Kidney (tissue), 14 donors: Measurements from ENCODE around the gene GAS7. TPM values are rescaled to one million over a fixed set of nuclear protein-coding genes. Genes with fewer than 3 reads are reported as not detected.

ENCODE experiments used
- DNase-seq, 5 donors: peaks; one replicate each; pipeline ENCODE4 v3.0.0-alpha.2; 2013 to 2020
- FAIRE-seq: peaks from 2 replicates; lab custom pipeline; 2012; peaks lifted over from hg19 to GRCh38; lab: Jason Lieb, UNC
- H3K27ac ChIP-seq, 2 donors: one replicate each; pipeline ENCODE4 v1.7.0; 2013; ENCODE audit warnings: low read depth in 2 of 2, low read length in 2 of 2, inconsistent platforms in 1 of 2
- H3K27me3 ChIP-seq: one replicate; pipeline ENCODE4 v1.7.1; 2013; ENCODE audit warnings: low read length, inconsistent platforms; ENCODE audit not compliant: control insufficient read depth, insufficient read depth
- H3K36me3 ChIP-seq, 3 donors: one replicate each; pipeline versions ENCODE4 v1.7.0 to v1.7.1; 2013; ENCODE audit warnings: low read length in 3 of 3, control low read depth in 1 of 3, inconsistent platforms in 1 of 3; ENCODE audit not compliant: insufficient read depth in 3 of 3, control insufficient read depth in 2 of 3
- H3K4me1 ChIP-seq, 3 donors: one replicate each; pipeline versions ENCODE4 v1.7.0 to v1.7.1; 2013; ENCODE audit warnings: low read length in 3 of 3, inconsistent platforms in 1 of 3, low read depth in 1 of 3; ENCODE audit not compliant: control insufficient read depth in 2 of 3, insufficient read depth in 2 of 3
- H3K4me3 ChIP-seq, 3 donors: one replicate each; pipeline versions ENCODE4 v1.7.0 to v1.8.1; 2013; ENCODE audit warnings: low read length in 3 of 3, control low read depth in 1 of 3, inconsistent platforms in 1 of 3
- H3K9ac ChIP-seq, 3 donors: one replicate each; pipeline versions ENCODE4 v1.7.0 to v1.7.1; 2013; ENCODE audit warnings: low read length in 3 of 3, control low read depth in 1 of 3, inconsistent platforms in 1 of 3
- H3K9me3 ChIP-seq, 3 donors: one replicate each; pipeline versions ENCODE4 v1.7.0 to v1.7.1; 2013; ENCODE audit warnings: low read length in 3 of 3, control low read depth in 1 of 3, inconsistent platforms in 1 of 3; ENCODE audit not compliant: control insufficient read depth in 2 of 3, insufficient read depth in 1 of 3
- intact Hi-C: fragments of 100-400 bp; cut with DNase I; formaldehyde crosslinking; loops from one replicate; pipeline ENCODE4 v1.11.1; 2022
- polyA plus RNA-seq: library from polyadenylated mRNA; stranded (reverse); fragments of 350-450 nt; fragmentation: Illumina TruSeq; extraction: RNeasy Lipid Tissue Mini Kit (QIAGEN cat#74804); gene quantifications from one replicate; pipeline ENCODE4 v1.2.3, GENCODE V29; 2014; ENCODE audit warnings: low read depth, low replicate concordance; ENCODE audit not compliant: insufficient read depth
- total RNA-seq: library from RNA; stranded (reverse); fragmentation: NEBNext Ultra II Directional; extraction: Animal tissue kit (Norgen Biotek cat#: 25700); gene quantifications from one replicate; pipeline ENCODE4 v1.2.1, GENCODE V29; 2021
- TF ChIP-seq, protein P1 (sequence below): IDR thresholded peaks from 3 replicates; pipeline ENCODE4 v1.5.1; 2012; ENCODE audit warnings: mild to moderate bottlenecking, moderate library complexity, borderline replicate concordance; ENCODE audit not compliant: insufficient read depth; ENCODE audit errors: extremely low read depth
- donor health status: control.
- donor health status: control.
- donor health status: control.
- donor health status: control.
- donor health status: control.
- donor health status: DM: yes; HTN: yes; CAD: no.
- donor health status: Normal renal cell carcinoma (clear cell type).

The GAS7 gene
- total and polyA plus RNA-seq, 2 donors from 2014 or later = 1.1 to 20.5 TPM

- FAIRE-seq (no peak), DNase-seq (no peak)
- intact Hi-C loops = no loop called here
- no peaks in the 10 kb centered on the region for H3K36me3 ChIP-seq
- peaks cover 0 to 5% (median 3%) of the 10 kb centered on the region in 3 donors for H3K9me3 ChIP-seq
- H3K4me1 ChIP-seq = no peaks in the 10 kb centered on the region
- no peak overlapping the region for H3K27ac ChIP-seq
- H3K9ac ChIP-seq = no peak overlapping the region
- H3K4me3 ChIP-seq = no peak overlapping the region
- TF ChIP-seq, protein P1, sequence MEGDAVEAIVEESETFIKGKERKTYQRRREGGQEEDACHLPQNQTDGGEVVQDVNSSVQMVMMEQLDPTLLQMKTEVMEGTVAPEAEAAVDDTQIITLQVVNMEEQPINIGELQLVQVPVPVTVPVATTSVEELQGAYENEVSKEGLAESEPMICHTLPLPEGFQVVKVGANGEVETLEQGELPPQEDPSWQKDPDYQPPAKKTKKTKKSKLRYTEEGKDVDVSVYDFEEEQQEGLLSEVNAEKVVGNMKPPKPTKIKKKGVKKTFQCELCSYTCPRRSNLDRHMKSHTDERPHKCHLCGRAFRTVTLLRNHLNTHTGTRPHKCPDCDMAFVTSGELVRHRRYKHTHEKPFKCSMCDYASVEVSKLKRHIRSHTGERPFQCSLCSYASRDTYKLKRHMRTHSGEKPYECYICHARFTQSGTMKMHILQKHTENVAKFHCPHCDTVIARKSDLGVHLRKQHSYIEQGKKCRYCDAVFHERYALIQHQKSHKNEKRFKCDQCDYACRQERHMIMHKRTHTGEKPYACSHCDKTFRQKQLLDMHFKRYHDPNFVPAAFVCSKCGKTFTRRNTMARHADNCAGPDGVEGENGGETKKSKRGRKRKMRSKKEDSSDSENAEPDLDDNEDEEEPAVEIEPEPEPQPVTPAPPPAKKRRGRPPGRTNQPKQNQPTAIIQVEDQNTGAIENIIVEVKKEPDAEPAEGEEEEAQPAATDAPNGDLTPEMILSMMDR = no peak
- no peaks in the 10 kb centered on the region for H3K27me3 ChIP-seq
Observed at GRCh38 chr17:10073941-10074340, 124.5 kb downstream of the GAS7 start.

GRCh38 chr17:10072556-10073425, 125.6 kb downstream of the GAS7 start:
- Histone ChIP-seq H3K36me3 (no peaks in the 10 kb centered on the region), H3K27ac (no peak overlapping the region), H3K27me3 (no peaks in the 10 kb centered on the region), H3K4me1 (no peaks in the 10 kb centered on the region), H3K4me3 (no peak overlapping the region), H3K9me3 (peaks cover 0 to 5% (median 3%) of the 10 kb centered on the region in 3 donors), H3K9ac (no peak overlapping the region)
- intact Hi-C loops = no loop called here
- TF ChIP-seq, protein P1 = no peak
- DNase-seq = no peak
- FAIRE-seq = no peak

DNA sequence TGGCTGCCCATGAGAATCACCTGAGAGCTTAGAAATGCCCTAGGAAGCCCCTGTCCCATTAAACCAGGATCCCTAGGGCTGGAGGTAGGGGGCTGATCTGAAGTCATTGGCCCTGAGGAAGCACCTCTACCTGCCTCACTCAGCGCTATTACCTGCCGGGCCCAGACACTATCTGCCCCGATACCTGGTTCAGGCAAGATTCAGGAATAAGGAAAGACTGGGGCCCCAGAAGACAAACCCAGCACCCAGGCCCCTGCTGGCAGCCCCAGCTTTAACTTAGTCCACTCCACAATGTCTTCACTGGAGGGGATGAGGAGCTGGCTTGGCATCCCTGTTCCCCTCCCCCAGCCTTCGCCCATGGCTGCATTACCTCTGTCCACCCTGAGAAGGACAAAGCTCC, 126.3 kb downstream of the GAS7 start:
- Histone ChIP-seq H3K9me3 (no peaks in the 10 kb centered on the region), H3K9ac (no peak overlapping the region), H3K36me3 (no peaks in the 10 kb centered on the region), H3K4me3 (no peak overlapping the region), H3K27ac (no peak overlapping the region), H3K4me1 (no peaks in the 10 kb centered on the region), H3K27me3 (no peaks in the 10 kb centered on the region)
- intact Hi-C loops = no loop called here
- DNase-seq = no peak
- no peak for FAIRE-seq
- TF ChIP-seq, protein P1 = no peak
